ENCODE data around the gene MAP4K3.

MAP4K3 gene

GRCh38 chr2:39306626-39307025 is 130.5 kb downstream of the MAP4K3 start (continued):
- TF ChIP-seq CREB5 (CRISPR knock-in tag; IDR thresholded peaks at IDR 0.05; ENCODE audit: low read depth) = no peak

DNA sequence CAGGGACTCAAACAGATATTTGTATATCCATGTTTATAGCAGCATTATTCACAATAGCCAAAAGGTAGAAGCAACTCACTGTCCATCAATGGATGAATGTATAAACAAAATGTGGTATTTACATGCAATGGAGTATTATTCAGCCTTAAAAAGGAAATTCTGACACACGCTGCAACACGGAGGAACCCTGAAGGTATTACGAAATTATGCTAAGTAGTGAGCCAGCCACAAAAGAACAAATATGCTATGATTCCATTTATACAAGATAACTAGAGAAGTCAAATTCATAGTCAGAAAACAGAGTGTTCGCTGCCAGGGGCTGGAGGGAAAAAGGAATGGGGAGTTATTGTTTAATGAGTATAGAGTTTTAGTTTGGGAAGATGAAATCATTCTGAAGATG is 132.4 kb downstream of the MAP4K3 start:
- ATAC-seq = no peak
- TF ChIP-seq ZC3H10 (CRISPR knock-in tag; IDR thresholded peaks at IDR 0.05) (no peak), SNAI2 (CRISPR knock-in tag; IDR thresholded peaks at IDR 0.05) (no peak), ARNTL (CRISPR knock-in tag; IDR thresholded peaks at IDR 0.05; ENCODE audit: borderline replicate concordance, low read depth) (no peak), ZNF565 (CRISPR knock-in tag; conservative IDR thresholded peaks at IDR 0.05; ENCODE audit: low read depth) (no peak), GLIS3 (CRISPR knock-in tag; IDR thresholded peaks at IDR 0.05) (no peak), ZFP30 (CRISPR knock-in tag; IDR thresholded peaks at IDR 0.05) (no peak), TSHZ2 (CRISPR knock-in tag; IDR thresholded peaks at IDR 0.05) (no peak), ZNF8 (CRISPR knock-in tag; IDR thresholded peaks at IDR 0.05) (no peak)

DNA sequence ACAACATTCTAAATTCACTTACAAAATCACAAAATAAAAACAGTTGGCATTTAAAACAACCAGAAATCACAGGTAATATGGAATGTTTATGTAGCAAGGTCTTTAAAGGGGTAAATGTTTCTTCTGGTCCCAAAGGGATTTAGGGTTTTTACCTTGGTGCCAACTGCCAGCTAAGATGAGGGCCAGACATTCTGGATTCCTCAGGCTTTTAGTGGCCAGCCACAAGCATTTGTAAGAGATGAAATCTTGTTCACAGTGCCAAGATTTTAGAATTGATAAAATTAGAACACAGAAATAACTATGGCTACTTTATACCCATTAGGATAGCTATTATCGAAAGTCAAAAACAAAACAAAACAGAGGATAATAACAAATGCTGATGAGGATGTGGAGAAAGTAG is 132.9 kb downstream of the MAP4K3 start:
- ATAC-seq = peak; percentile 82

More for the DNA sequence above, 132.9 kb downstream of the MAP4K3 start:
- TF ChIP-seq ZNF565 (CRISPR knock-in tag; conservative IDR thresholded peaks at IDR 0.05; ENCODE audit: low read depth) (no peak), ZNF8 (CRISPR knock-in tag; IDR thresholded peaks at IDR 0.05) (no peak), SNAI2 (CRISPR knock-in tag; IDR thresholded peaks at IDR 0.05) (no peak), BACH2 (CRISPR knock-in tag; IDR thresholded peaks at IDR 0.05; ENCODE audit: borderline replicate concordance) (no peak), OSR1 (CRISPR knock-in tag; IDR thresholded peaks at IDR 0.05) (no peak), POU6F1 (CRISPR knock-in tag; IDR thresholded peaks at IDR 0.05; ENCODE audit: borderline replicate concordance, low read depth) (no peak), TSHZ2 (CRISPR knock-in tag; IDR thresholded peaks at IDR 0.05) (no peak), PATZ1 (CRISPR knock-in tag; IDR thresholded peaks at IDR 0.05; ENCODE audit: borderline replicate concordance) (no peak), ZFP30 (CRISPR knock-in tag; IDR thresholded peaks at IDR 0.05) (no peak), ZNF70 (CRISPR knock-in tag; IDR thresholded peaks at IDR 0.05) (no peak), ISL1 (CRISPR knock-in tag; IDR thresholded peaks at IDR 0.05) (peak; percentile 89), TOX (CRISPR knock-in tag; IDR thresholded peaks at IDR 0.05; ENCODE audit: borderline replicate concordance) (no peak), ESRRG (CRISPR knock-in tag; IDR thresholded peaks at IDR 0.05) (no peak), CSRNP3 (CRISPR knock-in tag; IDR thresholded peaks at IDR 0.05) (no peak), CSDC2 (CRISPR knock-in tag; IDR thresholded peaks at IDR 0.05) (0 out of 2 replicates have a peak, but pooled peaks have one; percentile 41), CREB5 (CRISPR knock-in tag; IDR thresholded peaks at IDR 0.05; ENCODE audit: low read depth) (0 out of 2 replicates have a peak, but pooled peaks have one; percentile 64), GLIS3 (CRISPR knock-in tag; IDR thresholded peaks at IDR 0.05) (0 out of 2 replicates have a peak, but pooled peaks have one; percentile 39), PPARA (CRISPR knock-in tag; IDR thresholded peaks at IDR 0.05; ENCODE audit: borderline replicate concordance) (no peak), ZC3H10 (CRISPR knock-in tag; IDR thresholded peaks at IDR 0.05) (no peak), TCF4 (CRISPR knock-in tag; IDR thresholded peaks at IDR 0.05; ENCODE audit: borderline replicate concordance) (no peak), ZFP3 (CRISPR knock-in tag; IDR thresholded peaks at IDR 0.05) (no peak), RARB (CRISPR knock-in tag; IDR thresholded peaks at IDR 0.05) (no peak), ARNTL (CRISPR knock-in tag; IDR thresholded peaks at IDR 0.05; ENCODE audit: borderline replicate concordance, low read depth) (no peak)
